PC-3 (cell line): ENCODE measurements around the gene SLC11A2.

Experiments
- CTCF ChIP-seq: fragments of 300-600 bp; sonication (generic); conservative IDR thresholded peaks from 2 replicates; pipeline ENCODE4 v1.5.1; 2017; ENCODE audit warnings: antibody characterized with exemption, low read depth, mild to moderate bottlenecking, low read length
- EZH2 ChIP-seq: fragments of 300-600 bp; sonication (generic); IDR thresholded peaks from one replicate; pipeline ENCODE4 v1.6.1; 2017; ENCODE audit warnings: antibody characterized with exemption, mild to moderate bottlenecking, low read length; ENCODE audit not compliant: unreplicated experiment

GRCh38 chr12:51013441-51013840 is 12.7 kb downstream of the SLC11A2 start:
- no peak for TF ChIP-seq CTCF
- TF ChIP-seq EZH2 = no peak
